GM12891 (cell line): ENCODE data around the gene LIN28A.

ENCODE experiments used
- PAX5 ChIP-seq: IDR thresholded peaks from 2 replicates; pipeline ENCODE4 v1.6.1; 2011; ENCODE audit warnings: low read length, moderate library complexity, mild to moderate bottlenecking; ENCODE audit not compliant: insufficient read depth, severe bottlenecking
- POLR2A ChIP-seq: IDR thresholded peaks from 2 replicates; pipeline ENCODE4 v1.6.1; 2011; ENCODE audit warnings: low read depth, low read length, control low read depth
- POLR2AphosphoS5 ChIP-seq: IDR thresholded peaks from 2 replicates; pipeline ENCODE4 v1.6.1; 2011; ENCODE audit warnings: low read depth, low read length, control low read depth
- SPI1 ChIP-seq: IDR thresholded peaks from 2 replicates; pipeline ENCODE4 v1.6.1; 2011; ENCODE audit warnings: low read depth, low read length, control low read depth
- TAF1 ChIP-seq: IDR thresholded peaks from 2 replicates; pipeline ENCODE4 v1.6.1; 2011; ENCODE audit warnings: low read depth, low read length, control low read depth

- TF ChIP-seq TAF1 (no peak), POLR2A (no peak), POLR2AphosphoS5 (no peak), SPI1 (no peak), PAX5 (no peak)
Observed at GRCh38 chr1:26459148-26459547, 48.5 kb downstream of the LIN28A start.
